Mammary epithelial cell (primary cell): ENCODE measurements around the gene GPC6.

Experiments
- CTCF ChIP-seq, 2 donors: IDR thresholded peaks in 1 of 2; conservative IDR thresholded peaks in 1 of 2; 2 replicates each; pipeline ENCODE4 v1.5.1; 2011 to 2012; ENCODE audit warnings: inconsistent platforms in 2 of 2, low read length in 2 of 2, mild to moderate bottlenecking in 2 of 2, control low read depth in 1 of 2, low read depth in 1 of 2; ENCODE audit not compliant: insufficient read depth in 1 of 2; ENCODE audit errors: extremely low read depth in 1 of 2
- EZH2 ChIP-seq: IDR thresholded peaks from 2 replicates; pipeline ENCODE4 v1.6.1; 2012; ENCODE audit warnings: low read length, inconsistent platforms, borderline replicate concordance

- TF ChIP-seq CTCF (conservative IDR thresholded peaks at IDR 0.05 in 1 of 2, IDR thresholded peaks at IDR 0.05 in 1 of 2; ENCODE audit: extremely low read depth in 1 of 2, insufficient read depth in 1 of 2, low read depth in 1 of 2, low read length in 2 of 2), result no peak
- no peak for TF ChIP-seq EZH2
Measured at GRCh38 chr13:93769101-93769500, 542.5 kb downstream of the GPC6 start.
